GM21619 (cell line): Measurements from ENCODE around the gene XK.
"Not testable (repeated sequence)": the region's sequence is repeated elsewhere in the genome, so short reads cannot be mapped to it uniquely, and the experiment has no call there.

Experiments used
- ATAC-seq: cut with Tn5 transposase; IDR thresholded peaks from one replicate; pipeline ENCODE4 v1.9.1; 2021; ENCODE audit not compliant: unreplicated experiment

XK gene, protein sequence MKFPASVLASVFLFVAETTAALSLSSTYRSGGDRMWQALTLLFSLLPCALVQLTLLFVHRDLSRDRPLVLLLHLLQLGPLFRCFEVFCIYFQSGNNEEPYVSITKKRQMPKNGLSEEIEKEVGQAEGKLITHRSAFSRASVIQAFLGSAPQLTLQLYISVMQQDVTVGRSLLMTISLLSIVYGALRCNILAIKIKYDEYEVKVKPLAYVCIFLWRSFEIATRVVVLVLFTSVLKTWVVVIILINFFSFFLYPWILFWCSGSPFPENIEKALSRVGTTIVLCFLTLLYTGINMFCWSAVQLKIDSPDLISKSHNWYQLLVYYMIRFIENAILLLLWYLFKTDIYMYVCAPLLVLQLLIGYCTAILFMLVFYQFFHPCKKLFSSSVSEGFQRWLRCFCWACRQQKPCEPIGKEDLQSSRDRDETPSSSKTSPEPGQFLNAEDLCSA

DNA sequence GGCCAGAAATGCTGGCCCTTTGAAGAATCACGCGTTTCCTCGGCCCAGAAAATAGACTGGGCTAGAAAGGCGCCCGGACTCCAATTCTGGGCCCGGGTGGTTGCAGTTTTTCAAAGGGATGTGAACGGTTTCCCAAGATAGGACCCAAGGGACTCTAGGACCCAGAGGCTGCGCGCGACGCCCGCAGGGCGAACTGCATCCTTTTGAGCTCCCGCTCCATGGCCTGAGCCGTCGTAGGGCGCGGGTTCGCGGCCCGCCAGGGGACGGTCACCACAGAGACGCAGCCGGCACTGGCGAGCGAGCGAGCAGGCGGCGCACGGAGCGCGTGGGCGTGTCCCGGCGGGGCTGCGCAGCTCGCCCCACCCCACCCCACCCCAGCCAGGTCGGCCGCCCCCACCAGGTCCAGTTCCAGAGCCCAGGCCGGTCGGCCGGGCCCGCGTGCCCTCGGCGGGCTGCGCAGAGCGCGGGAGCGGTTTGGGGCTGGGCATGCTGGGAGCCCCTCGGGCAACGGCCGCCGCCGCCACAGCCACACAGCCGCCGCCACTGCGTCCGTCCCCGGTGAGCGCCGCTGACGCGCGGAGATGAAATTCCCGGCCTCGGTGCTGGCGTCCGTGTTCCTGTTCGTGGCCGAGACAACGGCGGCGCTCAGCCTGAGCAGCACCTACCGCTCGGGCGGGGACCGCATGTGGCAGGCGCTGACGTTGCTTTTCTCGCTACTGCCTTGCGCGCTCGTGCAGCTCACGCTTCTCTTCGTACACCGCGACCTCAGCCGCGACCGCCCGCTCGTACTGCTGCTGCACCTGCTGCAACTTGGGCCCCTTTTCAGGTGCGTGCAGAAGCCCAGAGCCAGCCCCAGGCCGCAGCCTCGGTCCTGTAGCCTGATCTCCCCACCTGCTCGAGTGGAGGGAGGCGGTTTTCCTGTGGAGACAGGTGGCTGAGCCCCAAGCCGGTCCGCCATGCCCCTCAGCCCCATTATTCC, at the start of gene XK:
TSS of gene XK (plus strand) at position 411 of the 979 bp plus-strand sequence. CDS start at position 582, 171 bp downstream.
- ATAC-seq: peak; percentile 78

DNA sequence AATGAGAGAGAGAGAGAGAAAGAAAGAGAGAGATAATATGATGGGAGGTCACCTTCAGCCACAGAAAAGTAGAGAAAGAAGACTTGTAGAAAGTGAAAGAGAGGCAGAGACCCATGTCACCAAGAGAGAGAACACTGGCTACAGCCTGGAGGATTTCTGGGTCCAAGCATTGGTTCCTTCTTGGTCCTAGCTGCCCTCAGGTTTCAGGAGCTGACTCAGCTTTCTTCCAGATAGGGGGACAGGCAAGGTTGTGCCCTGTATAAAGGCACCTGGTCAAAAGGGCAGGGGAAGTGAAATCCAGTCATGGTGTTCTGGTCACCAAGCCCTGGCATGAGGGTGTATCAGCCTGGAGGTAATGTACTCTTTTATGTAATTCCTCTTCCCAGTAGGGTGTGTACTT, 47.5 kb upstream of the XK start:
- no peak for ATAC-seq

DNA sequence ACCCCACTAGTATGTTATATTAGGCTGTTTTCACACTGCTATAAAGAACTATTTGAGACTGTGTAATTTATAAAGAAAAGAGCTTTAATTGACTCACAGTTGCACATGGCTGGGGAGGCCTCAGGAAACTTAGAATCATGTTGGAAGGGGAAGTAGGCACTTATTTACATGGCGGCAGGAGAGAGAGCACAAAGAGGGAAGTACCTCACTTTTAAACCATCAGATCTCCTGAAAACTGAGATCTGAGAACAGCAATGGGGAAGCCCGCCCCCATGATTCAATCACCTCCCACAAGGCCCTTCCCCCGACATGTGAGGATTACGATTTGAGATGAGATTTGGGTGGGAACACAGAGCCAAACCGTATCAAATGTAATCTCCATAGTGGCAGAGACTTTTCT, 45.4 kb upstream of the XK start:
- no peak for ATAC-seq

DNA sequence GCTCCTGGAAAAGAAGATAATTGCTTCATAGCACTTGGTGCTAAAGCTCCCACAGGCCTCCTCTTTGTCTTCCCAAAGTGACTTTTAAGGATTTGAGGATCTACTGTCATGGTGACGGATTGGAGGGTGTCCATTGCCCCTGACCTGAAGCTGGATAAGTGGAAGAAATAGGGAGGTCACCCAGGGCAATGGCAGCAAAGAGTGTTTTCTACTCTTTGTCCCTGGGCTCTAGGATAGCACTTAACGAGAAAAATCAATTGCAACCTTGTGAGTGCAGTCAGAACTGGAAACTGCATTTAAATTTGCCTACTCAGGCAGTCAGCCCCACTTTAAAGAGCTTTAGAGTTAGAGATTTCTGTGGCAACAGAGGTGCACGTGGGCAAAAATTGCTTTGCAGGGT, 43.7 kb upstream of the XK start:
- ATAC-seq: no peak

DNA sequence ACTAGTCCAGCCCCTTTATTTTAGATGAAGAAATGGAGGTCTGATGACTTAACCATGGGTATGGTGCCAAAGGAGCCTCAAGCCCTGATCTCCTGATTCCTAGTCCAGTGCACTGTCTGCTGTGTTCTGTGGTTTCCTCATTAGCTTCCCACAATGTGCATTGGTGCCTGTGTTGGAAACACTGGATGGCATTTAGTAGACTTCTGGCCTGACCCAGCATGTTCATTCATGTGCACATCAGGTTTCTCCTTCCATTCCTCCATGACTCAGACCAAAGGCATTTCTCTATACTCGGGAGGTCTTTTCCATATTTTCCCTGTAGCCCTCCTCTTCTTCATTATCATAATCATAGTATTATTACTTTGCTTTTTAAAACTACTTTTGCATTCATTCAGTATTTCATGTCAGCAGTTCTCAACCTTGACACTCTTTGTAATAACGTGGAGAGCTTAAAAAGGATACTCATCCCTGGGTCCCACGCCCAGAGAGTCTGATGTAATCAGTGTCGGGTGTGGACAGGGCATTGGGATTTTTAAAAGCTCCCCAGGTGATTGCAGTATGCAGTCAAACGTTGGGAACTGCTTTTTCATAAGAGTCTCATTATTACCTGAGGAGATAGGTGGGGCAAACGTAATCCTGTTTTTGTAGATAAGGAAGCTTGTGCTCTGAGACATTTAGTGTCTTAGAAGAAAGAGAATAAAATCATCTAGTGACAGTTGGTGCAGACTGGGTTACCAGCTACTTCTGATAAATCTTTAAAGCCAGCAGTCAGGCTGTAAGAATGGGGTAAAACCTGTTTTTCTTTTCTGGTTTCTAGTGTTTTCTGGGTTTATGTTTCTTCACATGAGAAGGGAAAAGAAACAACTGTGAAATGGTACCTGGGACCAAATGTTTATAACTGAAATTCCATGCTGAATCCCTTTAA, 40.9 kb upstream of the XK start:
- ATAC-seq: no peak

DNA sequence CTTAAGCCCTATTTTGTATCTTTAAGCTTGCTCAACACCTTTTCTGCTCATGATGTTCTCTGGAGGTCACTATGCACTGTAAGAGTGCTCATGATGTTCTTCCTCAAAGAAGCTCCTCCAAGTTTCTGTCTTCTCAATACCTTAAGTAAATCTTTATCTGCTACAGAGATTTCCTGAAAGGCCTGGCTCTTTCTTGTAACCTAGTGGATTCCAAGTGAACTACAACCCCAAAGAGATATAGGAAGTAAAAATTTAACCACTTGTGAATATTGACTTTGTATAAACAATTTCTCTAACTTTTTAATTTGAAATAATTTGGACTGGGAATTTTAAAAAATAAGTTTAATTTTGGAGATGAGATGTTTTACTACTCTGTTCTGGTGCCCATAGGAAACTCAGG, 39.3 kb upstream of the XK start:
- ATAC-seq: no peak

DNA sequence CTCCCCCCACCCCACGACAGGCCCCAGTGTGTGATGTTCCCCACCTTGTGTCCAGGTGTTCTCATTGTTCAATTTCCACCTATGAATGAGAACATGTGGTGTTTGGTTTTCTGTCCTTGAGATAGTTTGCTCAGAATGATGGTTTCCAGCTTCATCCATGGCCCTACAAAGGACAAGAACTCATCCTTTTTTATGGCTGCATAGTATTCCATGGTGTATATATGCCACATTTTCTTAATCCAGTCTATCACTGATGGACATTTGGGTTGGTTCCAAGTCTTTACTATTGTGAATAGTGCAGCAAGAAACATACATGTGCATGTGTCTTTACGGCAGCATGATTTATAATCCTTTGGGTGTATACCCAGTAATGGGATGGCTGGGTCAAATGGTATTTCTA, 34.7 kb upstream of the XK start:
- ATAC-seq: not testable (repeated sequence)

DNA sequence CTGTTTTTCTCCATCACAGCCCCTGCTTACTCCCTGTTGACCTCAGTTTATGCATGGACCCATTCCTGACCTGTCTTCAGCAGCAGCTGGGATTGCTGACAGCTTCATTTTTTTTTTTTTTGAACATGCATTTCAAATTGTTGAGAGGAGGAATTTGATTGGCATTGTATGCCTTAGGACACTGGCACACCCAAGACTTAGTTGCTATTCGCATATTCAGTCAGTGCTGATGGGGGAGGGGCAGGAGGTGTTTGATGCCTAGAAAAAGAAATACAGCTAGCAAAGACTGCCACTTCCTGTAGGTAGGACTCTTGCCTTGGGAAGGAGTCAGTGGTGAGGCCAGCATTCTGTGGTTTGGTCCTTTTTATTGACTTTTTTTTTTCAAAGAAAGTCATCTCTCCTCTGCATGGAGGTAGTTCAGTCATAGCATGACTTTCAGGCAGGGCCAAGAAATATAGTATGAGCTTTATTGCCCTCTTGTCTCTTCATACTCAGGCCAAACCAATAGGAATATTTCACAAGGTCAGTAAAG, 33.6 kb upstream of the XK start:
- no peak for ATAC-seq

DNA sequence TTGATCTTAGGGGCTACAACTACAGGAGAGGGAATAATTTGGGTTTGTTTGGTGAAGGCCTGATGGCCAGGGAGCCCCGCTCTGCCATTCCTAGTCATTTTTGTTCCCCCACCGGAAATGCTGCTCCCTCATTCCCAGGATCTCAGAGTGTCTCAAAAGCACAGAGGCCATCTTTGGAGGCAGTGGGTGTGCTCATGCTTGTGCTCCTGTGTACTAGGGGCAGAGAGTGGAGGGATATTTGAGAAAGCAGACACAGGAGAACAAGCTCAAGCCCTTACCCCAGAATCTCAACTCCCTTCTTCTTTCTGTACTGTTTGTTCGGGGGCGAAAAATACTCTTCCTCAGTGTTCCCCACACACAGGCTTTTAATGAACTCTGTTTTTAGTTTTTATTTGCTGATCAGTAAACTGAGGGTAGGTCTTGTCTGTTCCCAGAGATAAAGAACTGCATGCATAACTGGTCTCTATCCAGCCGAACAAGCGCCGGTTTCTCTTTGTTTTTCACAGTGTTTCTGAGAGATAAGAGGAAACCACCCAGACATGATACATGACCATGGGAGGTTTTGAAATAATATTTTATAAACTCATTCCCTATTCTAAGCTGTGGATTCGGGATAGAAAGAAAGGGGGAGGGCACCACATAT, 32.9 kb upstream of the XK start:
- ATAC-seq: no peak

DNA sequence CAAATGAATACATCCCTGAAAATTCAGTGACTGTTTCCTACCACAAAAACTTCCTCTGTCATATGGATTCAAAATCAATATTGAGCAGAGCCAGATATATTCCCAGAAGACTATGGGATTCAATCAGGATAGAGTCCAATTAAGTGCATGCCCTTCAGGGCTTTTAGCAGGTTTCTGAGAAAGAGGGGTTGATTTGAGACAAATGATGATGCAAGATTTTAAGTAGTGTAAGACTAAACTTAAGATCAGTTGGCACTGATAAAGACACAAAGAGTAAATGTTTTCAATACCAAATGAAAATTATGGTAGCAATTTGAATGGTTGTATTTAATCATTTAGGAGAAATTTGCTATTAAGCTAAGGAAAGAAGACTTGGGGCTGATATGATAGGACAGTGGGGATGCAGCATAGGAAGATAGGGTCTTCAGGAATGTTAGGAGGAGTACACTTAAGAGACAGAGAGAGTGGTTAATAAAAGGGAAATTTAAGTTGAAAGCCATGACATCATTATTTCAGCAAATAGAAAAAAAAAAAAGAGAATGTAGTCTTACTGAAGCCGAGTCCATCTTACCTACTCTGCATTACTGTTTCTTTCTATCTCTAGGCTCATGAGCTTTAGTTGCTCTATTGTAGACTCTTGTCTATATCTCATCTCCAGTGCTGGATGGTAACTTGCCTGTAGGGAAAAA, 32.0 kb upstream of the XK start:
- ATAC-seq: no peak

DNA sequence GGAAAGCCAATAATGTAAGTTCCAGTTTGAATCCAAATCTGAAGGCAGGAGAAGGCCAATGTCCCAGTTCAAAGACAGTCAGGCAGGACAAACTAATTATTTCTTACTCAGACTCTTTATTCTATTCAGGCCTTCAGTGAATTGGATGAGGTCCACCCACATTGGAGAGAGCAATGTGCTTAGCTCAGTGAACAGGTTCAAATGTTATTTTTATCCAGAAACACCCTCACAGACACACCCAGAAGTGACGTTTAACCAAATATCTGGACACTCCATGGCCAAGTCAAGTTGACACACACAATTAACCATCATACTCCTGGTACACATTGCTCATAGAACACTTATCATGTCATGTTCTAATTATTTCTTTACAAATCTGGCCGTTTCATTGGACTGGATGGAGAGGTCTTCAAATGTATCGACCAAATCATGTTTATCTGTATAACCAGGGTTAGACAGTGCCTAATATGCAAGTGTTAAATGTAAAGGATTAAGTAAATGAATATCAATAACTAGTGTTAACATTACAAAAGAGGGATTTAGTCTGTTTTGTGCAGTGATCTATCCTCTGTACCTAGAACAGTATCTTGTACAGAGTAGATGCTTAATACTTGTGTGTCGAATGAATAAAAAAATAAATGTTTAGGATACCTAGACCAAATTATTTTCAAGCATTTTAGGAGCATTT, 27.1 kb upstream of the XK start:
- ATAC-seq: no peak

DNA sequence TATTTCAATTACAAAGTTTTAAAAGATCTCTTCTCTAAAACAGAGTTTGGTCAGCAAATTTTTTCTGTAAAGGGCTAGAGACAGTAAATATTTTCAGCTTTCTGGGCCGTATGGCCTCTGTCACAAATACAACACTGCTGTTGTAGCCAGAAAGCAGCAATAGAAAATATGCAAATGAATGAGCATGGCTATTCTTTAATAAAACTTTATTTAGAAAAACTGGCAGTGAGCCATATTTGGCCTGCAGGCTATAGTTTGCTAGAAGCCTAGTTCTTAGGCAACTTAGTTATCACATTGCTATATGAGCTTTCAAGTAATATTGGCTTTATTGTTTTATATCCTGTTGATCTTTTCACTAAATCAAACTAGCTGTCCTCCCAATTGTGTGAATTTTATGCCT, 26.5 kb upstream of the XK start:
- no peak for ATAC-seq

DNA sequence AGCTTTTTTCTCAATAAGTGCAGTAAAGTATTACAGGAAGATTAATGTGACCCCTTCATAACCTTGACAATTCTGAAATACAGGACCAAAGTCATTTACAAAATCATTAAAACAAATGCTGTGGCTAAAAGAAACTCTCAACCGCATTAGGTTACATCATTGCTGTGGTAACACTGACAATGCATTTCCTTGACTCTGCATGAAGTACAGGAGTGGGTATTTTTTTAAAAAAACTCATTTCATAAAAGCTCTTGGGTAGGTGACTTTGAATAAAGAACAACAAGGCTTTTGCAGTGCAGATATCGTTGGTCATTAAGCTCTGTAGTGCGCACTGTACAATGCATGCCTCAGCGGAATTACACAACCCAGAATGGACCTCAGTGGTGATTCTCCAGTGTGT, 23.4 kb upstream of the XK start:
- ATAC-seq: no peak

DNA sequence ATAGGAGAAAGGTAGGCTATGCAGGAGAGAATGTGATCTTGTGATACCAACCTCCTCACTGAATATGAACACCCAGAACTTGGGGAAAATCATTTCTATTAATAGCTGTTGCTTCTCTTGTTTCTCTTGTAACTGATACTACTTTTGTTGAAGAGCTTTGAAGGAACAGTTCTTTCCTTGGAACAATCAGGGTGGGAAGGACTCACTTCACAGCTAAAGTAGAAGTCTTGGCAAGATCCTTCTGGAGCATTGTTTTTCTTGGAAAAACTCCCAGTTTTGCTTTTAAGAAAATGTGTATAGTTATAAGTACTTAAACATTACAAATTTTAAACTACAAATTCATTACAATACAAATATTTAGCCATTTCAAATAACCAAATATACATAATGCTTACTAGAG, 19.1 kb upstream of the XK start:
- ATAC-seq: no peak

DNA sequence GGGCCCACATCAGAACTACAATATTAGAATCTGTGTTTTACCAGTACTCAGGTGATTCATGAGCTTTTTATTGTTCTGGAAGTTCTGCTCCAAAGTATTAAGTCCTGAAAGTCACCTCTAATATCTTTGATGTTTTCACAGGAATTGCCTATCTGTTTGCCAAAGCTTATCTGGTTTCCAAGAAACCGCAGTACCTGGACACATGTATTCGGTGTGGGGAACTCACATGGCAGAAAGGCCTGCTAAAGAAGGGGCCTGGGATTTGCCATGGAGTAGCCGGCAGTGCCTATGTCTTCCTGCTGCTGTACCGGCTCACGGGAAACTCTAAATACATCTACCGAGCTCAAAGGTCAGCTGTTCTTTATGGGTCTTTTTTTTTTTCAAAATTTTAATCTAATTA, 18.4 kb upstream of the XK start:
- ATAC-seq: no peak

DNA sequence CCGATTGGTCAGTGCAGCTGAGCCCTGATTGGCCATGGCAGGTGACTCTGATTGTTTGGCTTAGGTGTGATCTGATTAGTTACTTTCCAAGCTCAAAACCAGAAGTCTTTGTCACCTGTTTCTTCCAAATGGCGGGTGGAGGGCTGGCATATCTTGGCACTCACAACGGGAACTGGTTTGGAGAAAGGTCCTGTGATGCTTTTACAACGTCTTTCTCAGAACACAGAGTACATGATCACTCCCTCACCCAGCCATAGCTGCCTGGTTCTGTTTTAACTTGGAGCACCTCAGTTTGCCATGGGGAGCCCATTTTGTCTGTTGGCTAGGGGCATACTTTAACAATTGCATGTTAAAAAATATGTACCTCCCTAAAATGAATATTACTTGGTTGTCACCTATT, 13.0 kb upstream of the XK start:
- no peak for ATAC-seq

DNA sequence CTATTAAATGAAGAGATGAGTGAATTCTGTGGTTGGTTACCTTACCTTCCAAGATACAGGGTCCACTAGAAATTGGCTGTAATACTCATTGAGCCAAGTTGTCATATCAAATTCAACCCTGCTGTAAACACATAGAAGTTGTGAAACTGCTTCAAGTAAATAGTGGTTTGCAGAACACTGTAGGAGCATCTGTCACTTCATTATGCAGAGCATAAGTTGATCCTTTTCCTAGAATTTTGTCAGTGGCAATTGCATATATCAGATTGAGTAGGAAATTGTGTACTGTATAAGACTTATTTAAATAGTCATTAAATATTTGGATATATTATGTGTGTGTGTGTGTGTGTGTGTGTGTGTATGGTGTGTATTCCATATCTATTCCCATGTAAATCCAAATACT, 8.8 kb upstream of the XK start:
- no peak for ATAC-seq

DNA sequence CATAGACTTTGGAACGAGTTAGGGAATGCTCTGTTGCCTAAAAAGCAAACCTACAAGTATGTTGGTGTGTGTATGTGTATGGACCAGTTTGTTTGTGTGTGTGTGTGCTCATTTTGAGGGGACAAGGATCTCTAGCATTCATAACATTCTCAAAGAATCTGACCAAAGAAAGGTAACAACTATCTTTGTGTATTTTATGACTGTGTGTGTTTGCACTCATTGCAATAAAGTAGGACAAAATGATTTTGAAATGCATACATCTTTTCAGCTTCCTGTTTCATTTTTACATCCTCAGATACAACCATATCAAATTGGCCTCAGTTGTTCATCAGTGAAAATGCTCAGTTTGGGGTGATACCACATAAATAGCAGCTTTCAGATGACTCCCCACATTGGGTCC, 8.3 kb upstream of the XK start:
- no peak for ATAC-seq

DNA sequence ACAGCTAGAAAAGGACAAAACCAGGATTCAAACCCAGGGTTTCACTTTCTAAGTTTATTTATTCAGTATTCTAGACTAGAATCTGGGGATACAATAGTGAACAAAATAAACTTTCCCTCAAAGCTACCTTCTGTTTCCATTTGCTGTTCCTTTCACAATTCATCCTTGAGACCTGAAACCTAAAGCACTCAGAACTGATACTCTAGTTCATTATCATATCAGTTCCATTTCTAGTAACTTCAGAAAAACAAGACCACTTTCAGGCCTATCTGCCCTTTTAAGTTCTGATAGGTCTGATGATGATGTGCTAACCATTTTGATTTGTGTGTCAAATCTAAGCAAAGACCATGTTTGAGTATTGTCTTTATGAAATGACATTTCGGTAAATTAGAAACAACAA, 7.8 kb upstream of the XK start:
- ATAC-seq: peak; percentile 71
